GM23338 (cell line): ENCODE measurements around the gene TMEM53. TPM values are rescaled to one million over a fixed set of nuclear protein-coding genes. Genes with fewer than 3 reads are reported as not detected.

Experiments
- ATAC-seq: fragments of 200-7000 bp; cut with Tn5 transposase; 3 replicates; pipeline ENCODE4 v1.9.1; 2020
- DNase-seq: peaks from one replicate; pipeline ENCODE4 v3.0.0-alpha.2; 2015; ENCODE audit warnings: low spot score
- H2AFZ ChIP-seq: fragments of 200-600 bp; sonication (generic); 2 replicates; pipeline ENCODE4 v1.8.0; 2016; ENCODE audit warnings: antibody characterized with exemption, mild to moderate bottlenecking, moderate library complexity
- H3F3A ChIP-seq: fragments of 200-600 bp; sonication (generic); replicated peaks from 2 replicates; pipeline ENCODE4 v1.8.0; 2017; ENCODE audit warnings: antibody characterized with exemption, mixed run types, low read depth
- H3K27ac ChIP-seq: fragments of 200-600 bp; sonication (generic); 2 replicates; pipeline ENCODE4 v1.6.1; 2016; ENCODE audit warnings: low read depth
- H3K27me3 ChIP-seq: fragments of 200-600 bp; sonication (generic); 2 replicates; pipeline ENCODE4 v1.8.0; 2016; ENCODE audit warnings: mild to moderate bottlenecking, mixed run types, moderate library complexity; ENCODE audit not compliant: insufficient read depth
- H3K36me3 ChIP-seq: fragments of 200-600 bp; sonication (generic); 2 replicates; pipeline ENCODE4 v1.8.0; 2016; ENCODE audit warnings: mild to moderate bottlenecking; ENCODE audit not compliant: insufficient read depth
- H3K4me1 ChIP-seq: fragments of 200-600 bp; sonication (generic); 2 replicates; pipeline ENCODE4 v1.8.0; 2016; ENCODE audit warnings: mild to moderate bottlenecking, moderate library complexity; ENCODE audit not compliant: insufficient read depth
- H3K4me2 ChIP-seq: fragments of 200-600 bp; sonication (generic); 2 replicates; pipeline ENCODE4 v1.7.1; 2017; ENCODE audit warnings: mixed run types
- H3K4me3 ChIP-seq: fragments of 200-600 bp; sonication (generic); 2 replicates; pipeline ENCODE4 v1.6.1; 2016; ENCODE audit warnings: mixed run types
- H3K79me2 ChIP-seq: fragments of 200-600 bp; sonication (generic); replicated peaks from 2 replicates; pipeline ENCODE4 v1.8.0; 2017; ENCODE audit warnings: mild to moderate bottlenecking; ENCODE audit not compliant: insufficient read depth
- H3K9me2 ChIP-seq: fragments of 200-600 bp; sonication (generic); 2 replicates; pipeline ENCODE4 v1.8.0; 2017; ENCODE audit not compliant: insufficient read depth
- H4K20me1 ChIP-seq: fragments of 200-600 bp; sonication (generic); replicated peaks from 2 replicates; pipeline ENCODE4 v1.8.0; 2017; ENCODE audit warnings: mild to moderate bottlenecking; ENCODE audit not compliant: insufficient read depth
- H3K27ac Mint-ChIP-seq: 2 replicates; pipeline ENCODE4 v1.8.0; 2020; ENCODE audit warnings: inconsistent platforms, mild to moderate bottlenecking, moderate library complexity, mixed read lengths
- H3K27me3 Mint-ChIP-seq: 3 replicates; pipeline ENCODE4 v1.8.0; 2022; ENCODE audit warnings: low read depth, mild to moderate bottlenecking, moderate library complexity, mixed read lengths, inconsistent platforms; ENCODE audit not compliant: insufficient read depth, poor library complexity
- H3K36me3 Mint-ChIP-seq: 3 replicates; pipeline ENCODE4 v1.8.0; 2021; ENCODE audit warnings: low read depth, mild to moderate bottlenecking, inconsistent platforms, moderate library complexity, mixed read lengths
- H3K4me1 Mint-ChIP-seq: 3 replicates; pipeline ENCODE4 v1.8.0; 2020; ENCODE audit warnings: mild to moderate bottlenecking, inconsistent platforms, mixed read lengths
- H3K4me3 Mint-ChIP-seq: 3 replicates; pipeline ENCODE4 v1.8.0; 2021; ENCODE audit warnings: moderate library complexity, mild to moderate bottlenecking, inconsistent platforms, mixed read lengths
- H3K9me3 Mint-ChIP-seq: 3 replicates; pipeline ENCODE4 v1.8.0; 2020; ENCODE audit warnings: moderate library complexity, mild to moderate bottlenecking, inconsistent platforms, mixed read lengths
- CREB1 ChIP-seq: fragments of 250-450 bp; sonication (Bioruptor Pico); IDR thresholded peaks from 2 replicates; pipeline ENCODE4 v1.5.0; 2020; ENCODE audit warnings: low read depth, mild to moderate bottlenecking, moderate library complexity
- CTCF ChIP-seq, 2 experiments: fragments of 200-600 bp in 1 of 2; sonication (generic) in 1 of 2; conservative IDR thresholded peaks; 2 replicates each; pipeline versions ENCODE4 v1.5.1 to v1.6.1; 2016 to 2017; ENCODE audit warnings: antibody characterized with exemption in 2 of 2, low read depth in 2 of 2, mild to moderate bottlenecking in 2 of 2, moderate library complexity in 1 of 2
- ETS1 ChIP-seq: IDR thresholded peaks from 2 replicates; pipeline ENCODE4 v1.6.1; 2016; ENCODE audit warnings: antibody characterized with exemption
- EZH2 ChIP-seq: fragments of 200-600 bp; sonication (generic); IDR thresholded peaks from one replicate; pipeline ENCODE4 v1.8.0; 2017; ENCODE audit warnings: antibody characterized with exemption, mild to moderate bottlenecking, low read depth; ENCODE audit not compliant: unreplicated experiment
- EZH2phosphoT487 ChIP-seq: fragments of 200-600 bp; sonication (generic); IDR thresholded peaks from one replicate; pipeline ENCODE4 v1.8.1; 2018; ENCODE audit warnings: antibody characterized with exemption; ENCODE audit not compliant: unreplicated experiment
- JUNB ChIP-seq: IDR thresholded peaks from one replicate; pipeline ENCODE4 v1.6.1; 2016; ENCODE audit warnings: antibody characterized with exemption; ENCODE audit not compliant: unreplicated experiment
- NANOG ChIP-seq: IDR thresholded peaks from 2 replicates; pipeline ENCODE4 v1.6.1; 2016; ENCODE audit warnings: antibody characterized with exemption, borderline replicate concordance
- POLR2AphosphoS5 ChIP-seq: IDR thresholded peaks from 2 replicates; pipeline ENCODE4 v1.6.1; 2016; ENCODE audit warnings: antibody characterized with exemption, low read depth
- REST ChIP-seq: IDR thresholded peaks from one replicate; pipeline ENCODE4 v1.6.1; 2018; ENCODE audit warnings: antibody characterized with exemption; ENCODE audit not compliant: unreplicated experiment
- STAT1 ChIP-seq: IDR thresholded peaks from one replicate; pipeline ENCODE4 v1.6.1; 2016; ENCODE audit warnings: antibody characterized with exemption; ENCODE audit not compliant: unreplicated experiment
- ZNF114 ChIP-seq: fragments of 250-450 bp; sonication (Bioruptor Pico); IDR thresholded peaks from 2 replicates; pipeline ENCODE4 v1.5.0; 2020; ENCODE audit warnings: mild to moderate bottlenecking, moderate library complexity
- ZNF331 ChIP-seq: fragments of 250-450 bp; sonication (Bioruptor Pico); IDR thresholded peaks from 2 replicates; pipeline ENCODE4 v1.5.0; 2020; ENCODE audit warnings: low read depth, mild to moderate bottlenecking, moderate library complexity
- ZNF462 ChIP-seq: fragments of 250-450 bp; sonication (Bioruptor Pico); IDR thresholded peaks from 2 replicates; pipeline ENCODE4 v1.5.0; 2020; ENCODE audit warnings: mild to moderate bottlenecking, moderate library complexity
- polyA plus RNA-seq: library from polyadenylated mRNA; unstranded; fragments of >200 nt; fragmentation: Nextera tagmentation; extraction: Ambion mirVana; gene quantifications from 2 replicates; pipeline ENCODE4 v1.2.1, GENCODE V29; 2016
- total RNA-seq: library from RNA; depleted of rRNA; stranded (reverse); fragments of >200 nt; shearing (Covaris generic); gene quantifications from 2 replicates; pipeline ENCODE4 v1.2.3, GENCODE V29; 2014

Gene TMEM53
- total and polyA plus RNA-seq, 2 experiments from 2014 or later = 15.4 to 20.8 TPM

GRCh38 chr1:44619261-44619900, 54.9 kb downstream of the TMEM53 start:
- H3K9me3 Mint-ChIP-seq = no peaks in the 10 kb centered on the region
- Histone ChIP-seq H3K27ac (0 out of 2 replicates have a peak overlapping the region, but pooled peaks have one; percentile 14), H3K36me3 (no peaks in the 10 kb centered on the region; the same call in 1 of the 2 replicates), H3F3A (0 out of 2 replicates have a peak, but pooled peaks cover 2% of the 10 kb centered on the region), H3K4me1 (peaks cover 13% of the 10 kb centered on the region), H2AFZ (no peak overlapping the region), H4K20me1 (peaks cover 6% of the 10 kb centered on the region; the same call in 1 of the 2 replicates), H3K4me2 (no peak overlapping the region), H3K9me2 (no peaks in the 10 kb centered on the region), H3K4me3 (no peak overlapping the region), H3K27me3 (no peaks in the 10 kb centered on the region), H3K79me2 (no peaks in the 10 kb centered on the region)
- no peak overlapping the region for H3K27ac Mint-ChIP-seq
- ATAC-seq (peak; percentile 24), DNase-seq (no peak)
- peaks cover 25% of the 10 kb centered on the region for H3K4me1 Mint-ChIP-seq
- no peak for TF ChIP-seq ZNF331
- no peak for TF ChIP-seq ETS1
- TF ChIP-seq EZH2 = no peak
- TF ChIP-seq JUNB = no peak
- no peak for TF ChIP-seq EZH2phosphoT487
- no peak for TF ChIP-seq STAT1
- no peak for TF ChIP-seq REST
- no peak for TF ChIP-seq ZNF114 (CRISPR knock-in tag)
- TF ChIP-seq NANOG = no peak
- no peak for TF ChIP-seq CREB1 (CRISPR knock-in tag)
- no peak for TF ChIP-seq CTCF (conservative IDR thresholded peaks at IDR 0.05; ENCODE audit: low read depth in 2 of 2)
- no peak for TF ChIP-seq ZNF462 (CRISPR knock-in tag)
- TF ChIP-seq POLR2AphosphoS5 = no peak
- H3K36me3 Mint-ChIP-seq = peaks cover 7% of the 10 kb centered on the region; the same call in 1 of the 3 replicates
- peaks cover 14% of the 10 kb centered on the region for H3K27me3 Mint-ChIP-seq
- no peak overlapping the region for H3K4me3 Mint-ChIP-seq
